ENCODE measurements around the gene PSMD2.

PSMD2 gene

GRCh38 chr3:184347321-184348056 is 48.4 kb downstream of the PSMD2 start:
- H3K4me1 ChIP-seq (ENCODE audit: insufficient read depth, low read length), result peaks cover 14% of the 10 kb centered on the region
- H3K9me3 ChIP-seq (ENCODE audit: control insufficient read depth, insufficient read depth, low read length), result no peaks in the 10 kb centered on the region
- no peak overlapping the region for H3K9ac ChIP-seq (ENCODE audit: low read depth, low read length)
- H3K36me3 ChIP-seq (ENCODE audit: insufficient read depth, low read length), result no peaks in the 10 kb centered on the region

GRCh38 chr3:184348057-184348382 is 49.0 kb downstream of the PSMD2 start:
- no peaks in the 10 kb centered on the region for H3K9me3 ChIP-seq (ENCODE audit: control insufficient read depth, insufficient read depth, low read length)
- no peak overlapping the region for H3K9ac ChIP-seq (ENCODE audit: low read depth, low read length)
- H3K4me1 ChIP-seq (ENCODE audit: insufficient read depth, low read length), result peaks cover 14% of the 10 kb centered on the region
- no peaks in the 10 kb centered on the region for H3K36me3 ChIP-seq (ENCODE audit: insufficient read depth, low read length)

GRCh38 chr3:184349563-184350470 is 50.8 kb downstream of the PSMD2 start:
- H3K4me1 ChIP-seq (ENCODE audit: insufficient read depth, low read length), result peaks cover 15% of the 10 kb centered on the region
- H3K9ac ChIP-seq (ENCODE audit: low read depth, low read length), result no peak overlapping the region
- no peaks in the 10 kb centered on the region for H3K36me3 ChIP-seq (ENCODE audit: insufficient read depth, low read length)
- H3K9me3 ChIP-seq (ENCODE audit: control insufficient read depth, insufficient read depth, low read length), result no peaks in the 10 kb centered on the region

GRCh38 chr3:184350618-184351017 is 51.6 kb downstream of the PSMD2 start:
- no peaks in the 10 kb centered on the region for H3K9me3 ChIP-seq (ENCODE audit: control insufficient read depth, insufficient read depth, low read length)
- peaks cover 10% of the 10 kb centered on the region for H3K4me1 ChIP-seq (ENCODE audit: insufficient read depth, low read length)
- no peak overlapping the region for H3K9ac ChIP-seq (ENCODE audit: low read depth, low read length)
- H3K36me3 ChIP-seq (ENCODE audit: insufficient read depth, low read length), result no peaks in the 10 kb centered on the region

- Histone ChIP-seq H3K36me3 (ENCODE audit: insufficient read depth, low read length) (no peaks in the 10 kb centered on the region), H3K9ac (ENCODE audit: low read depth, low read length) (no peak overlapping the region), H3K9me3 (ENCODE audit: control insufficient read depth, insufficient read depth, low read length) (no peaks in the 10 kb centered on the region), H3K4me1 (ENCODE audit: insufficient read depth, low read length) (peaks cover 4% of the 10 kb centered on the region)
Observed at GRCh38 chr3:184351511-184352148, 52.6 kb downstream of the PSMD2 start.

GRCh38 chr3:184352149-184352785 is 53.2 kb downstream of the PSMD2 start:
- peaks cover 4% of the 10 kb centered on the region for H3K4me1 ChIP-seq (ENCODE audit: insufficient read depth, low read length)
- no peak overlapping the region for H3K9ac ChIP-seq (ENCODE audit: low read depth, low read length)
- H3K9me3 ChIP-seq (ENCODE audit: control insufficient read depth, insufficient read depth, low read length), result no peaks in the 10 kb centered on the region
- H3K36me3 ChIP-seq (ENCODE audit: insufficient read depth, low read length), result no peaks in the 10 kb centered on the region

- H3K9ac ChIP-seq (ENCODE audit: low read depth, low read length), result no peak overlapping the region
- H3K9me3 ChIP-seq (ENCODE audit: control insufficient read depth, insufficient read depth, low read length), result no peaks in the 10 kb centered on the region
- H3K36me3 ChIP-seq (ENCODE audit: insufficient read depth, low read length), result no peaks in the 10 kb centered on the region
- H3K4me1 ChIP-seq (ENCODE audit: insufficient read depth, low read length), result peaks cover 4% of the 10 kb centered on the region
Observed at GRCh38 chr3:184352897-184353545, 54.0 kb downstream of the PSMD2 start.

- peaks cover 4% of the 10 kb centered on the region for H3K4me1 ChIP-seq (ENCODE audit: insufficient read depth, low read length)
- no peaks in the 10 kb centered on the region for H3K36me3 ChIP-seq (ENCODE audit: insufficient read depth, low read length)
Observed at GRCh38 chr3:184353546-184353941, 54.5 kb downstream of the PSMD2 start.

GRCh38 chr3:184354121-184354728 is 55.2 kb downstream of the PSMD2 start:
- H3K9ac ChIP-seq (ENCODE audit: low read depth, low read length), result no peak overlapping the region
- H3K4me1 ChIP-seq (ENCODE audit: insufficient read depth, low read length), result peaks cover 4% of the 10 kb centered on the region
- H3K9me3 ChIP-seq (ENCODE audit: control insufficient read depth, insufficient read depth, low read length), result no peaks in the 10 kb centered on the region
- H3K36me3 ChIP-seq (ENCODE audit: insufficient read depth, low read length), result no peaks in the 10 kb centered on the region

More at GRCh38 chr3:184353546-184353941, 54.5 kb downstream of the PSMD2 start:
- Histone ChIP-seq H3K9ac (ENCODE audit: low read depth, low read length) (no peak overlapping the region), H3K9me3 (ENCODE audit: control insufficient read depth, insufficient read depth, low read length) (no peaks in the 10 kb centered on the region)

GRCh38 chr3:184354754-184355153 is 55.7 kb downstream of the PSMD2 start:
- no peaks in the 10 kb centered on the region for H3K36me3 ChIP-seq (ENCODE audit: insufficient read depth, low read length)
- no peak overlapping the region for H3K9ac ChIP-seq (ENCODE audit: low read depth, low read length)
- H3K4me1 ChIP-seq (ENCODE audit: insufficient read depth, low read length), result peaks cover 4% of the 10 kb centered on the region
- no peaks in the 10 kb centered on the region for H3K9me3 ChIP-seq (ENCODE audit: control insufficient read depth, insufficient read depth, low read length)

- Histone ChIP-seq H3K36me3 (ENCODE audit: insufficient read depth, low read length) (no peaks in the 10 kb centered on the region), H3K9ac (ENCODE audit: low read depth, low read length) (no peak overlapping the region), H3K9me3 (ENCODE audit: control insufficient read depth, insufficient read depth, low read length) (no peaks in the 10 kb centered on the region), H3K4me1 (ENCODE audit: insufficient read depth, low read length) (peaks cover 10% of the 10 kb centered on the region)
Observed at GRCh38 chr3:184355261-184356040, 56.4 kb downstream of the PSMD2 start.

- H3K4me1 ChIP-seq (ENCODE audit: insufficient read depth, low read length), result peaks cover 12% of the 10 kb centered on the region
- no peaks in the 10 kb centered on the region for H3K9me3 ChIP-seq (ENCODE audit: control insufficient read depth, insufficient read depth, low read length)
- no peak overlapping the region for H3K9ac ChIP-seq (ENCODE audit: low read depth, low read length)
- H3K36me3 ChIP-seq (ENCODE audit: insufficient read depth, low read length), result no peaks in the 10 kb centered on the region
Observed at GRCh38 chr3:184357248-184358123, 58.4 kb downstream of the PSMD2 start.
